Testis (tissue), 2 donors: ENCODE data around the gene EHMT1.

Experiments used
- POLR2A ChIP-seq: fragments of 450-650 bp; IDR thresholded peaks from one replicate; pipeline ENCODE4 v1.6.1; 2017; ENCODE audit warnings: antibody characterized with exemption, mild to moderate bottlenecking, moderate library complexity
- TF ChIP-seq, protein P1 (sequence below), 3 experiments: fragments of 450-650 bp in 2 of 3; fragments of 200-600 bp in 1 of 3; sonication (generic) in 1 of 3; IDR thresholded peaks; one replicate each; pipeline ENCODE4 v1.5.1; 2016 to 2019; ENCODE audit warnings: antibody characterized with exemption in 3 of 3, mild to moderate bottlenecking in 2 of 3, moderate library complexity in 1 of 3

GRCh38 chr9:137700911-137701310 is 82.1 kb downstream of the EHMT1 start:
- TF ChIP-seq, protein P1, sequence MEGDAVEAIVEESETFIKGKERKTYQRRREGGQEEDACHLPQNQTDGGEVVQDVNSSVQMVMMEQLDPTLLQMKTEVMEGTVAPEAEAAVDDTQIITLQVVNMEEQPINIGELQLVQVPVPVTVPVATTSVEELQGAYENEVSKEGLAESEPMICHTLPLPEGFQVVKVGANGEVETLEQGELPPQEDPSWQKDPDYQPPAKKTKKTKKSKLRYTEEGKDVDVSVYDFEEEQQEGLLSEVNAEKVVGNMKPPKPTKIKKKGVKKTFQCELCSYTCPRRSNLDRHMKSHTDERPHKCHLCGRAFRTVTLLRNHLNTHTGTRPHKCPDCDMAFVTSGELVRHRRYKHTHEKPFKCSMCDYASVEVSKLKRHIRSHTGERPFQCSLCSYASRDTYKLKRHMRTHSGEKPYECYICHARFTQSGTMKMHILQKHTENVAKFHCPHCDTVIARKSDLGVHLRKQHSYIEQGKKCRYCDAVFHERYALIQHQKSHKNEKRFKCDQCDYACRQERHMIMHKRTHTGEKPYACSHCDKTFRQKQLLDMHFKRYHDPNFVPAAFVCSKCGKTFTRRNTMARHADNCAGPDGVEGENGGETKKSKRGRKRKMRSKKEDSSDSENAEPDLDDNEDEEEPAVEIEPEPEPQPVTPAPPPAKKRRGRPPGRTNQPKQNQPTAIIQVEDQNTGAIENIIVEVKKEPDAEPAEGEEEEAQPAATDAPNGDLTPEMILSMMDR (IDR thresholded peaks at IDR 0.05): no peak
- TF ChIP-seq POLR2A: no peak
